HCT116 (cell line): ENCODE data around the gene NAGA. TPM values are rescaled to one million over a fixed set of nuclear protein-coding genes. Genes with fewer than 3 reads are reported as not detected.

Source experiments
- ATAC-seq: fragments of 200-7000 bp; cut with Tn5 transposase; 2 replicates; pipeline ENCODE4 v1.9.1; 2020; ENCODE audit warnings: mild to moderate bottlenecking, moderate library complexity
- BruUV-seq: library from RNA; stranded (reverse); fragments of 400-500 nt; replicated peaks from 2 replicates; lab custom pipeline; 2021; lab: Mats Ljungman, UMichigan
- CTCF ChIA-PET: fragments of 300-600 bp; sonication (Branson Sonifier 250); formaldehyde crosslinking; loops from one replicate; lab custom pipeline; 2021; ENCODE audit warnings: antibody characterized with exemption; lab: Charles Lee
- POLR2A ChIA-PET: fragments of 300-600, 350-600 bp; sonication (Branson Sonifier 250); formaldehyde crosslinking; loops from one replicate; lab custom pipeline; 2021; ENCODE audit warnings: antibody characterized with exemption; lab: Charles Lee
- RAD21 ChIA-PET, 2 experiments: fragments of 300-600 bp; sonication (Branson Sonifier 250); formaldehyde crosslinking; loops; one replicate each; lab custom pipeline; 2023; ENCODE audit warnings: low total read pairs in 2 of 2; ENCODE audit not compliant: uncharacterized antibody in 2 of 2, unreplicated experiment in 2 of 2, low non-redundant PET in 1 of 2; lab: Charles Lee
- DNase-seq: peaks from one replicate; pipeline ENCODE4 v3.0.0-alpha.2; 2010; ENCODE audit warnings: low read depth, low spot score
- H2AFZ ChIP-seq: fragments of 200-600 bp; shearing (Covaris generic), sonication (generic); 2 replicates; pipeline ENCODE4 v1.6.1; 2017; ENCODE audit warnings: low read depth, mixed run types, mixed read lengths, antibody characterized with exemption, low read length; ENCODE audit not compliant: poor library complexity, severe bottlenecking
- H3K27ac ChIP-seq: 2 replicates; pipeline ENCODE4 v1.5.1; 2012; ENCODE audit warnings: low read depth, low read length
- H3K27me3 ChIP-seq: fragments of 200-600 bp; sonication (generic); 2 replicates; pipeline ENCODE4 v1.6.1; 2016; ENCODE audit warnings: mixed run types, low read length, mixed read lengths; ENCODE audit not compliant: insufficient read depth
- H3K36me3 ChIP-seq, 2 experiments: fragments of 200-500 bp in 1 of 2; fragments of 200-600 bp in 1 of 2; sonication (Bioruptor generic) in 1 of 2; sonication (generic) in 1 of 2; 2 replicates each; pipeline versions ENCODE4 v1.5.1 to v1.6.1; 2014 to 2016; ENCODE audit warnings: low read length in 2 of 2, inconsistent platforms in 1 of 2, mixed read lengths in 1 of 2, mixed run types in 1 of 2; ENCODE audit not compliant: insufficient read depth in 2 of 2, control insufficient read depth in 1 of 2
- H3K4me1 ChIP-seq, 2 experiments: fragments of 200-600 bp in 1 of 2; sonication (generic) in 1 of 2; 2 replicates each; pipeline versions ENCODE4 v1.5.1 to v1.6.1; 2012 to 2017; ENCODE audit warnings: low read length in 2 of 2, inconsistent platforms in 1 of 2, mild to moderate bottlenecking in 1 of 2, mixed read lengths in 1 of 2, mixed run types in 1 of 2, moderate library complexity in 1 of 2; ENCODE audit not compliant: insufficient read depth in 2 of 2, control insufficient read depth in 1 of 2
- H3K4me2 ChIP-seq: fragments of 200-600 bp; sonication (generic); 2 replicates; pipeline ENCODE4 v1.6.1; 2017; ENCODE audit warnings: mixed run types, low read length, mixed read lengths
- H3K4me3 ChIP-seq, 2 experiments: fragments of 200-600 bp in 1 of 2; sonication (generic) in 1 of 2; replicated peaks in 1 of 2; 2 replicates each; pipeline ENCODE4 v1.5.1; 2011 to 2016; ENCODE audit warnings: low read length in 2 of 2, control low read depth in 1 of 2, low read depth in 1 of 2, mild to moderate bottlenecking in 1 of 2, mixed read lengths in 1 of 2, mixed run types in 1 of 2
- H3K79me2 ChIP-seq: fragments of 200-600 bp; sonication (generic); 2 replicates; pipeline ENCODE4 v1.6.1; 2017; ENCODE audit warnings: mild to moderate bottlenecking, mixed run types, low read length, moderate library complexity, mixed read lengths; ENCODE audit not compliant: insufficient read depth
- H3K9ac ChIP-seq: fragments of 200-600 bp; sonication (generic); 2 replicates; pipeline ENCODE4 v1.6.1; 2016; ENCODE audit warnings: low read length, mixed read lengths
- H3K9me2 ChIP-seq: fragments of 200-600 bp; sonication (generic), shearing (Covaris generic); 2 replicates; pipeline ENCODE4 v1.6.1; 2017; ENCODE audit warnings: mixed run types, mild to moderate bottlenecking, moderate library complexity; ENCODE audit not compliant: insufficient read depth
- H3K9me3 ChIP-seq, 2 experiments: fragments of 200-500 bp in 1 of 2; fragments of 200-600 bp in 1 of 2; sonication (Bioruptor generic) in 1 of 2; sonication (generic) in 1 of 2; 2 replicates each; pipeline ENCODE4 v1.6.1; 2014 to 2017; ENCODE audit warnings: low read length in 2 of 2, mixed read lengths in 2 of 2, inconsistent platforms in 1 of 2, low read depth in 1 of 2, mild to moderate bottlenecking in 1 of 2, mixed run types in 1 of 2, moderate library complexity in 1 of 2; ENCODE audit not compliant: control insufficient read depth in 1 of 2, insufficient read depth in 1 of 2
- H4K20me1 ChIP-seq: fragments of 200-600 bp; sonication (generic), shearing (Covaris generic); 2 replicates; pipeline ENCODE4 v1.6.1; 2017; ENCODE audit warnings: mixed run types, mild to moderate bottlenecking, moderate library complexity; ENCODE audit not compliant: insufficient read depth
- CBX3 ChIP-seq: IDR thresholded peaks from 2 replicates; pipeline ENCODE4 v1.6.1; 2012; ENCODE audit warnings: low read depth
- CEBPB ChIP-seq: IDR thresholded peaks from 2 replicates; pipeline ENCODE4 v1.6.1; 2012; ENCODE audit warnings: low read depth
- CTCF ChIP-seq, 3 experiments: fragments of 200-600 bp in 1 of 3; sonication (generic) in 1 of 3; IDR thresholded peaks in 2 of 3; conservative IDR thresholded peaks in 1 of 3; 2 replicates each; pipeline ENCODE4 v1.5.1; 2012 to 2017; ENCODE audit warnings: low read depth in 2 of 3, low read length in 2 of 3, antibody characterized with exemption in 1 of 3, borderline replicate concordance in 1 of 3, control low read depth in 1 of 3, mild to moderate bottlenecking in 1 of 3, mixed read lengths in 1 of 3, mixed run types in 1 of 3, moderate library complexity in 1 of 3; ENCODE audit not compliant: insufficient read depth in 1 of 3
- EGR1 ChIP-seq: IDR thresholded peaks from 2 replicates; pipeline ENCODE4 v1.6.1; 2012; ENCODE audit warnings: low read depth
- ELF1 ChIP-seq: IDR thresholded peaks from 2 replicates; pipeline ENCODE4 v1.6.1; 2012; ENCODE audit warnings: low read depth, borderline replicate concordance
- EZH2 ChIP-seq: fragments of 200-600 bp; sonication (generic); IDR thresholded peaks from 2 replicates; pipeline ENCODE4 v1.6.1; 2017; ENCODE audit warnings: antibody characterized with exemption, mixed run types
- EZH2phosphoT487 ChIP-seq: fragments of 200-600 bp; IDR thresholded peaks from 2 replicates; pipeline ENCODE4 v1.6.1; 2018; ENCODE audit warnings: antibody characterized with exemption, borderline replicate concordance
- FOSL1 ChIP-seq: IDR thresholded peaks from 2 replicates; pipeline ENCODE4 v1.6.1; 2012; ENCODE audit warnings: low read depth
- SIN3A ChIP-seq: IDR thresholded peaks from 2 replicates; pipeline ENCODE4 v1.6.1; 2012; ENCODE audit warnings: low read depth
- SP1 ChIP-seq: IDR thresholded peaks from 2 replicates; pipeline ENCODE4 v1.6.1; 2012; ENCODE audit warnings: low read depth
- SRF ChIP-seq: IDR thresholded peaks from 2 replicates; pipeline ENCODE4 v1.6.1; 2012; ENCODE audit warnings: low read depth
- YY1 ChIP-seq: IDR thresholded peaks from 2 replicates; pipeline ENCODE4 v1.6.1; 2011; ENCODE audit warnings: low read length, low read depth, moderate library complexity, mild to moderate bottlenecking; ENCODE audit not compliant: insufficient replicate concordance; ENCODE audit errors: extremely low read depth
- ZNF274 ChIP-seq: fragments of 200-500 bp; sonication (Bioruptor generic); IDR thresholded peaks from 2 replicates; pipeline ENCODE4 v1.6.1; 2014; ENCODE audit warnings: mild to moderate bottlenecking, low read depth, low read length, inconsistent platforms
- intact Hi-C: fragments of 100-400 bp; cut with micrococcal nuclease; formaldehyde crosslinking; loops from 2 replicates; pipeline ENCODE4 v1.10.0; 2022
- total RNA-seq: library from RNA; stranded (reverse); gene quantifications from one replicate; pipeline ENCODE4 v1.2.1, GENCODE V29; 2021; ENCODE audit not compliant: unreplicated experiment
- TF ChIP-seq, protein P1 (sequence below): IDR thresholded peaks from 2 replicates; pipeline ENCODE4 v1.6.1; 2012
- TF ChIP-seq, protein P2 (sequence below): IDR thresholded peaks from 2 replicates; pipeline ENCODE4 v1.6.1; 2012; ENCODE audit warnings: low read depth
- TF ChIP-seq, protein P3 (sequence below): IDR thresholded peaks from 2 replicates; pipeline ENCODE4 v1.6.1; 2012

Gene NAGA
- total RNA-seq, 1 experiment from 2014 or later = 21.2 TPM

DNA sequence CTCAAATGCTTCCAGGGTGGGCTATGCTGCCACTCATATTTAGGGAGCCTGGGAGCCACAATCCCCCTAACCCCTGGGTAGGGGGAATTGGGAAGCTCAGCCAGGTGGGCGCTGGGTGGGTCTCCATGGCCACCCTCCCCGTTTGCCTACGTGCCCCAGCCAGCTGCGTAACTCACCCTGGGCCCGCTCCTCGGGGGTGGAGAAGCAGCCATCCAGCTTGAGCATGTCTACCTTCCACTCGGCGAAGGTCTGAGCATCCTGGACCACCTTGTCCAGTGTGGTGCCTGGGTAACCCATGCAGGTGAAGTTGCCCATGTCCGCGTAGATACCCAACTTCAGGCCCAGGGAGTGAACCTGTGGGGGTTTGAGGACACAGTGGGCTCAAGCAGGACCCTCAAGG is 3.7 kb downstream of the NAGA start:
- no peak overlapping the region for H2AFZ ChIP-seq
- H3K9ac ChIP-seq = no peak overlapping the region
- no peak for TF ChIP-seq EZH2
- intact Hi-C loops = no loop called here
- no peak overlapping the region for H3K27ac ChIP-seq
- no peaks in the 10 kb centered on the region for H3K27me3 ChIP-seq
- no TSS peak for BruUV-seq
- no peak overlapping the region for H3K4me2 ChIP-seq
- H4K20me1 ChIP-seq = no peaks in the 10 kb centered on the region
- H3K36me3 ChIP-seq = peaks cover 3 to 4% of the 10 kb centered on the region in 2 experiments
- ChIA-PET RAD21 (no interaction called here), CTCF (no interaction called here), POLR2A (no interaction called here)
- no peaks in the 10 kb centered on the region for H3K9me2 ChIP-seq
- DNase-seq (no peak), ATAC-seq (no peak)
- peaks cover 12 to 20% of the 10 kb centered on the region in 2 experiments for H3K4me1 ChIP-seq
- no peak overlapping the region for H3K4me3 ChIP-seq
- H3K9me3 ChIP-seq = no peaks in the 10 kb centered on the region
- H3K79me2 ChIP-seq = no peaks in the 10 kb centered on the region

DNA sequence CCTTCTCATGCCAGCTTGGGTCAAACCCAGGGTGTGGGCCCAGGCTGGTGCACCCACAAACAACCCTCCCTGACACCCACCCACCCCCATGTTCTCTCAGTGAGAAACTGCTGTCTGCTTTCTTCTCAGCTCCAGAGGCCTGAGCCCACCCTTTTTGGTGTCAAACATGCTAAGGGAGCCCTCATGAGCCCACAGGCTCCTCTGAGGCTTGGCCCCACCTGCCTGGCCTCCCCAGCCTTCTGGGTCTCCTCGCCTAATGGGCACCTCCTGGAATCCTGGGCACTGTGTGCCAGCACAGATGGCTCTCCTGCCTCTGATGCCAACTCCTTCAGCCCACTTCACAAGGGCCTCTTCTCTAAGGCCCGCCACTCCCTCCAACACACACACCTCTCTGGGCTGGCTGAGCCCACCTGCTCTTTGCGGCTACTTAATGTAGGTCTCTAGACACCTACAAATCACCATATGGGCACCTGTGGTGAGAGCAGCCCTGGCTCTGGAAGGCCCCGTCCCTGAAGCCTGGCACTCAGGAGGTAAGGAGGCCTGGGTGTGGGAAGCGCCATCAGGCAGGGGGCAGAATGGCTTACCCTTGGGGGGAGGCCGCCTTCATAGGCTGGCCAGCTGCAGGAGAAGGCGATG is 4.4 kb downstream of the NAGA start:
- Histone ChIP-seq H3K27me3 (no peaks in the 10 kb centered on the region), H3K9me3 (no peaks in the 10 kb centered on the region), H3K36me3 (peaks cover 3 to 4% of the 10 kb centered on the region in 2 experiments), H3K27ac (no peak overlapping the region), H3K9me2 (no peaks in the 10 kb centered on the region), H3K4me1 (peaks cover 10 to 14% of the 10 kb centered on the region in 2 experiments), H3K79me2 (no peaks in the 10 kb centered on the region), H2AFZ (no peak overlapping the region), H3K4me3 (no peak overlapping the region), H3K4me2 (no peak overlapping the region), H3K9ac (no peak overlapping the region), H4K20me1 (no peaks in the 10 kb centered on the region)
- ChIA-PET POLR2A (no interaction called here), CTCF (no interaction called here), RAD21 (no interaction called here)
- intact Hi-C loops = no loop called here
- DNase-seq = no peak
- no peak for ATAC-seq
- BruUV-seq = no TSS peak
- TF ChIP-seq SIN3A (no peak), FOSL1 (no peak), SP1 (no peak), CEBPB (no peak), CTCF (IDR thresholded peaks at IDR 0.05 in 2 of 3, conservative IDR thresholded peaks at IDR 0.05 in 1 of 3; ENCODE audit: borderline replicate concordance in 1 of 3, insufficient read depth in 1 of 3, low read depth in 2 of 3, low read length in 2 of 3) (no peak), SRF (no peak), YY1 (no peak), EGR1 (no peak), ZNF274 (no peak), CBX3 (no peak), EZH2phosphoT487 (no peak), ELF1 (no peak)
- TF ChIP-seq, protein P1, sequence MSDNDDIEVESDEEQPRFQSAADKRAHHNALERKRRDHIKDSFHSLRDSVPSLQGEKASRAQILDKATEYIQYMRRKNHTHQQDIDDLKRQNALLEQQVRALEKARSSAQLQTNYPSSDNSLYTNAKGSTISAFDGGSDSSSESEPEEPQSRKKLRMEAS = no peak
- TF ChIP-seq, protein P2, sequence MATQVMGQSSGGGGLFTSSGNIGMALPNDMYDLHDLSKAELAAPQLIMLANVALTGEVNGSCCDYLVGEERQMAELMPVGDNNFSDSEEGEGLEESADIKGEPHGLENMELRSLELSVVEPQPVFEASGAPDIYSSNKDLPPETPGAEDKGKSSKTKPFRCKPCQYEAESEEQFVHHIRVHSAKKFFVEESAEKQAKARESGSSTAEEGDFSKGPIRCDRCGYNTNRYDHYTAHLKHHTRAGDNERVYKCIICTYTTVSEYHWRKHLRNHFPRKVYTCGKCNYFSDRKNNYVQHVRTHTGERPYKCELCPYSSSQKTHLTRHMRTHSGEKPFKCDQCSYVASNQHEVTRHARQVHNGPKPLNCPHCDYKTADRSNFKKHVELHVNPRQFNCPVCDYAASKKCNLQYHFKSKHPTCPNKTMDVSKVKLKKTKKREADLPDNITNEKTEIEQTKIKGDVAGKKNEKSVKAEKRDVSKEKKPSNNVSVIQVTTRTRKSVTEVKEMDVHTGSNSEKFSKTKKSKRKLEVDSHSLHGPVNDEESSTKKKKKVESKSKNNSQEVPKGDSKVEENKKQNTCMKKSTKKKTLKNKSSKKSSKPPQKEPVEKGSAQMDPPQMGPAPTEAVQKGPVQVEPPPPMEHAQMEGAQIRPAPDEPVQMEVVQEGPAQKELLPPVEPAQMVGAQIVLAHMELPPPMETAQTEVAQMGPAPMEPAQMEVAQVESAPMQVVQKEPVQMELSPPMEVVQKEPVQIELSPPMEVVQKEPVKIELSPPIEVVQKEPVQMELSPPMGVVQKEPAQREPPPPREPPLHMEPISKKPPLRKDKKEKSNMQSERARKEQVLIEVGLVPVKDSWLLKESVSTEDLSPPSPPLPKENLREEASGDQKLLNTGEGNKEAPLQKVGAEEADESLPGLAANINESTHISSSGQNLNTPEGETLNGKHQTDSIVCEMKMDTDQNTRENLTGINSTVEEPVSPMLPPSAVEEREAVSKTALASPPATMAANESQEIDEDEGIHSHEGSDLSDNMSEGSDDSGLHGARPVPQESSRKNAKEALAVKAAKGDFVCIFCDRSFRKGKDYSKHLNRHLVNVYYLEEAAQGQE = no peak
- TF ChIP-seq, protein P3, sequence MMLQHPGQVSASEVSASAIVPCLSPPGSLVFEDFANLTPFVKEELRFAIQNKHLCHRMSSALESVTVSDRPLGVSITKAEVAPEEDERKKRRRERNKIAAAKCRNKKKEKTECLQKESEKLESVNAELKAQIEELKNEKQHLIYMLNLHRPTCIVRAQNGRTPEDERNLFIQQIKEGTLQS = no peak
